Natural killer cell (primary cell): Measurements from ENCODE around the gene RMRP. TPM values are rescaled to one million over a fixed set of nuclear protein-coding genes. Genes with fewer than 3 reads are reported as not detected.
A peak's percentile ranks its signal among the peaks of the same experiment; 100 is the strongest.

ENCODE experiments used
- ATAC-seq, 3 donors: fragments of 150-1000 bp in 2 of 3; fragments of 200-7000 bp in 1 of 3; cut with Tn5 transposase; 1 replicate in 1 of 3; 2 replicates in 2 of 3; pipeline ENCODE4 v1.10.0; 2021; ENCODE audit warnings: mild to moderate bottlenecking in 2 of 3, moderate library complexity in 2 of 3
- DNase-seq, 2 donors: peaks; one replicate each; pipeline versions ENCODE4 v3.0.0 to v3.0.0-alpha.2; 2013 to 2021; ENCODE audit warnings: mixed read lengths in 1 of 2
- H3K27ac ChIP-seq: one replicate; pipeline ENCODE4 v1.5.1; 2013; ENCODE audit warnings: mild to moderate bottlenecking, low read length
- H3K27me3 ChIP-seq: one replicate; pipeline ENCODE4 v1.6.1; 2013; ENCODE audit warnings: low read length; ENCODE audit not compliant: control insufficient read depth, insufficient read depth
- H3K36me3 ChIP-seq: one replicate; pipeline ENCODE4 v1.6.1; 2013; ENCODE audit warnings: low read length; ENCODE audit not compliant: control insufficient read depth, insufficient read depth
- H3K4me1 ChIP-seq: one replicate; pipeline ENCODE4 v1.6.1; 2013; ENCODE audit warnings: low read length; ENCODE audit not compliant: control insufficient read depth, insufficient read depth
- H3K4me3 ChIP-seq: one replicate; pipeline ENCODE4 v1.5.1; 2013; ENCODE audit warnings: low read length
- H3K9me3 ChIP-seq: one replicate; pipeline ENCODE4 v1.6.1; 2013; ENCODE audit warnings: low read length; ENCODE audit not compliant: control insufficient read depth, insufficient read depth
- H3K27ac Mint-ChIP-seq, 2 donors: one replicate each; pipeline ENCODE4 v1.8.0; 2022; ENCODE audit warnings: mild to moderate bottlenecking in 2 of 2, mixed read lengths in 2 of 2, moderate library complexity in 1 of 2
- H3K27me3 Mint-ChIP-seq, 2 donors: one replicate each; pipeline ENCODE4 v1.8.0; 2022; ENCODE audit warnings: low read depth in 2 of 2, mixed read lengths in 2 of 2
- H3K36me3 Mint-ChIP-seq: one replicate; pipeline ENCODE4 v1.8.0; 2022; ENCODE audit warnings: mixed read lengths
- H3K4me1 Mint-ChIP-seq, 2 donors: one replicate each; pipeline ENCODE4 v1.8.0; 2022; ENCODE audit warnings: mixed read lengths in 2 of 2
- H3K4me3 Mint-ChIP-seq: one replicate; pipeline ENCODE4 v1.8.0; 2022; ENCODE audit warnings: mild to moderate bottlenecking, moderate library complexity, mixed read lengths
- H3K9me3 Mint-ChIP-seq, 2 donors: one replicate each; pipeline ENCODE4 v1.8.0; 2022; ENCODE audit warnings: mixed read lengths in 2 of 2
- WGBS: methylation state at CpG from one replicate; pipeline ENCODE4 v1.1.7; 2013; ENCODE audit warnings: missing lambda C conversion rate; ENCODE audit not compliant: insufficient coverage; 5-methylcytosine and 5-hydroxymethylcytosine counted together
- intact Hi-C: fragments of 100-400 bp; cut with micrococcal nuclease; formaldehyde crosslinking; loops from one replicate; pipeline ENCODE4 v1.14.2; 2022
- total RNA-seq, 4 donors: library from RNA; stranded (reverse); fragments of 120-200 nt in 1 of 4; gene quantifications; one replicate each; pipeline versions ENCODE4 v1.2.3 to v1.2.4, GENCODE V29; 2013 to 2022
- TF ChIP-seq, protein P1 (sequence below): fragments of 200-600 bp; IDR thresholded peaks from one replicate; pipeline ENCODE4 v1.8.0; 2022; ENCODE audit warnings: antibody characterized with exemption

Gene RMRP
- total RNA-seq, 3 donors from 2014 or later (not counting 1 experiment from before 2014, with no cell fraction given): 5,042 to 6,602 (median 5,874) TPM

DNA sequence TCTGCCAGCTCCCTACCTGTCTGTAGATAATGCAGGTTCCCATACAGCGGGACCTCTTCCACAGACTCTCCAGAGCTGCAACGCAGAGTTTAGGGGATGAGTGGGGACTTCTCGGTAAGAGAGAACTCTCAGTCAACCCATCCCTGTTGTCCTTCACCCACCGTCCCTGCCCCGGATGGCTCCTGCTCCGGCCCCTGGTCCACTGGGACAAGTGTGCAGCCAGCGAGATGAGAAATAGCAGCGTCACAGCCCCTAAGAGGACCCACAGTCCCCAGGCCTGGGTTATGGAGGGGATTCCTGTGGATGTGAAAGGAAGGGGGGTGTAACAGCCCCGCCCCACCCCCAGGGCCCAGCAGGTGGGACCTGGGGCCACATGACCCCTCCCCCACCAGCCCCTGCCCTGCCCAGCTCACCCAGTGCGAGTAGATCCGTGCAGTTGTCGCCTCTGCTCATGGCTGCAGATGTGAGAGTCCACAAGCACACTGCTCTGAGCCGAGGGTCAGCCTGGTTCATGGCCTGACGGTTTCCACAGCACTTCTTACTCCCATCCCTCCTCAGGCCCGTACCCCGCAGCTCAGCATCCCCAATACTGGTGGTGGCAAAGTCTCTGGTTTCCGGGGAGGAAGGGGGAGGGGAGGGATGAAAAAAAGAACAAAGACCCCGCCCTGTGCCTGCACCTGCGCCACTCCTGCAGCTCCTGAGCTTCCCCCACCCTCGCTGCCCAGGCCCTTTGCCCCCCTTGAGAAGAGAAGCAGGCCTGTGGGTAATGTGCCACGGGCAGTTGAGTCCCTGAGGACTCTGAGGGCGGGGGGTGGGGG lies 7.3 kb downstream of the RMRP start, which contains the start of gene SIT1:
TSS of gene SIT1 (minus strand) at position 591 of the 818 bp plus-strand sequence. CDS start at position 513, 78 bp downstream.
- H3K4me3 Mint-ChIP-seq: peak within 1 kb of the TSS; percentile 25
- H3K27me3 Mint-ChIP-seq: no peaks in the 10 kb centered on the region
- Histone ChIP-seq H3K4me3 (peak within 1 kb of the TSS; percentile 31), H3K27ac (peak within 1 kb of the TSS; percentile 42), H3K9me3 (no peaks in the 10 kb centered on the region), H3K4me1 (peaks cover 58% of the 10 kb centered on the region), H3K36me3 (no peaks in the 10 kb centered on the region), H3K27me3 (no peaks in the 10 kb centered on the region)
- peaks cover 33 to 39% of the 10 kb centered on the region in 2 donors for H3K4me1 Mint-ChIP-seq
- TF ChIP-seq, protein P1, sequence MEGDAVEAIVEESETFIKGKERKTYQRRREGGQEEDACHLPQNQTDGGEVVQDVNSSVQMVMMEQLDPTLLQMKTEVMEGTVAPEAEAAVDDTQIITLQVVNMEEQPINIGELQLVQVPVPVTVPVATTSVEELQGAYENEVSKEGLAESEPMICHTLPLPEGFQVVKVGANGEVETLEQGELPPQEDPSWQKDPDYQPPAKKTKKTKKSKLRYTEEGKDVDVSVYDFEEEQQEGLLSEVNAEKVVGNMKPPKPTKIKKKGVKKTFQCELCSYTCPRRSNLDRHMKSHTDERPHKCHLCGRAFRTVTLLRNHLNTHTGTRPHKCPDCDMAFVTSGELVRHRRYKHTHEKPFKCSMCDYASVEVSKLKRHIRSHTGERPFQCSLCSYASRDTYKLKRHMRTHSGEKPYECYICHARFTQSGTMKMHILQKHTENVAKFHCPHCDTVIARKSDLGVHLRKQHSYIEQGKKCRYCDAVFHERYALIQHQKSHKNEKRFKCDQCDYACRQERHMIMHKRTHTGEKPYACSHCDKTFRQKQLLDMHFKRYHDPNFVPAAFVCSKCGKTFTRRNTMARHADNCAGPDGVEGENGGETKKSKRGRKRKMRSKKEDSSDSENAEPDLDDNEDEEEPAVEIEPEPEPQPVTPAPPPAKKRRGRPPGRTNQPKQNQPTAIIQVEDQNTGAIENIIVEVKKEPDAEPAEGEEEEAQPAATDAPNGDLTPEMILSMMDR: no peak
- no peaks in the 10 kb centered on the region for H3K9me3 Mint-ChIP-seq
- H3K27ac Mint-ChIP-seq: peak within 1 kb of the TSS in 1 of 2 donors; percentile 98
- intact Hi-C loops: no loop called here
- ATAC-seq (no peak), DNase-seq (peak in 1 of 2 donors; percentile 67)
- H3K36me3 Mint-ChIP-seq: no peaks in the 10 kb centered on the region
- WGBS: 54% methylated on average over 18 of the region's 22 CpGs

DNA sequence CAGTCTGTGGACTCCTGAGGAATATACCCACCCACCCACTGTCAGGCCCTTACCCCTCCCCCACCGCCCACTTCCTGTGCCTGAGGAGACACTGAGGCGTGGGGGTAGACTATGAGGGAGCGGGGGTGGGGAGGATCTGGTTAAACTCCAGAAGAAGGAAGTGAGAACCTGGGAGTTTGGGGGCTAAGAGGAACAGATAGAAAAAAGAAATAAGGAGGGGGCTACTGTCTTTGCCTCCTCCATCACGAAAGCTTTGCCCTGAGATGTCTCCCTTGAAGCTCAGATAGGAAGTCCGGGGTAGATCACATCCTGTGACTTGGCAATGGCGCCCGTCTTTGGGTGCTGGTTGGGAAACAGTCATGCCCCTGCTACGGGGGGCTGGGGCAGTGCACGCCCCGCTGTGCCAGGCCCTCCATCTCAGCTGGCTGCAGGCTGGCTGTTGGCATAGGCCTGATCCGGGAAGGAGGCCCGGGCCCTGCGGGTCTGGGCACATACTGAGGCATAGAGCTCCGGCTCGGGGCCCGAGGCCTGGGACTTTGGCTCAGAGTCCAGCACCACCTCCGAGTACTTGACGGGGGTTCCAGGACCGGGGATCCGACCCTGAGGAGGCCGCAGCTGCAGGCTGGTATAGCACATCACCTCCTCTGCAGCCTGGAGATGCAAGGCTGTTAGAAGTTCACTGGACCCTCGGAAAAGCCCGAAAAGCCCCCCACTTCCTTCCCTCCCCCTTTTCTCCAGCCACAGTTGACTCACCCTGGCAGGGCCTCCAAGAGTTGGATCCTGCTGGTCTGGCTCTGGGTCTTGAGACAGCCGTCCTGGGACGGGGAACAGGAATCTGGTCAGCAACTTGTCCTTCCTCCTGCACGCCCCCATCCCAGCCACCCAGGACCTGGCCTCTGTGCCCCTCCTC lies 8.1 kb downstream of the RMRP start:
- peak overlapping the region; percentile 42 for H3K27ac ChIP-seq
- H3K4me3 ChIP-seq: peak overlapping the region; percentile 31
- Mint-ChIP-seq H3K27me3 (no peaks in the 10 kb centered on the region), H3K27ac (peak overlapping the region; percentile 98), H3K4me1 (peaks cover 34 to 40% of the 10 kb centered on the region in 2 donors), H3K36me3 (no peaks in the 10 kb centered on the region), H3K9me3 (no peaks in the 10 kb centered on the region), H3K4me3 (peak overlapping the region; percentile 25)
- no peak for ATAC-seq
- no peaks in the 10 kb centered on the region for H3K9me3 ChIP-seq
- no peaks in the 10 kb centered on the region for H3K36me3 ChIP-seq
- no peaks in the 10 kb centered on the region for H3K27me3 ChIP-seq
- peaks cover 66% of the 10 kb centered on the region for H3K4me1 ChIP-seq
- DNase-seq: peak in 1 of 2 donors; percentile 70
- intact Hi-C loops: no loop called here
- TF ChIP-seq, protein P1: no peak
- 62% methylated on average over 24 of the region's 26 CpGs for WGBS

DNA sequence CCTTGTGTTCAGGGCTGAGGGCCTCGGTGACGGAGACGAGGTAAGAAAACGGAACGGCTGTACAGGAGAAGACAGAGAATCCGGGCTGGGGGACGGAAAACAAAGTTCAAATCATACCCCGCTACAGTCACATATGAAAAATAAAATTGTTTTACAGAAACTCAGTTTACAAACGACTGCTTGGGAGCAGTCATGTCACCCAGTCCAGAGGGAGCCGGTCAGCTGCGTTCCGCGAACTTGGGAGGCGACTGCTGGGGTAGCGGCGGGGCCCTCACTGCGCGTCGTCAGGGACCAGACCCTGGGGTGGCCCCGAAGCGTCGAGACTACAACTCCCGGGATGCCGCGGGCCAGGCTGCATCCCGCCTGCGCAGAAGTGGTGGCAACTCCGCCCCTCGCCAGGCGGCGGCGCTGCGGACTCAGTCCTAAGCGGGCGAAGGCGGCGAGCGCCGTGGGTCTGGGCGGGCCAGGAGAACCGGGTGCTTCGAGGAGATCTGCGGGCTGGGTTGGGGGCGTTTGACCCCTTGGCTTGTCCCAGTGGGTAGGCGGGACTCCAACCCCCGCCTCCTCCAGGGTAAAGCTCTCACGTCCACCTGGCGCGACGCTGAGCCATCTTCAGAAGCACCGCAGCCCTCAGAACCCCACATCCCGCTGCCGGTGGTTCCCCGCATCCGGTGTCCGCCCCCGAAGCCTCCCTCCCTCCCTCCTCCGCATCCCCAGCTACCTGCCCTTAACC lies 11.1 kb downstream of the RMRP start:
- no peaks in the 10 kb centered on the region for H3K9me3 Mint-ChIP-seq
- H3K27ac ChIP-seq: peak overlapping the region; percentile 82
- TF ChIP-seq, protein P1: peak; percentile 94
- H3K27ac Mint-ChIP-seq: peak overlapping the region; percentile 98
- H3K4me3 Mint-ChIP-seq: peak overlapping the region; percentile 99
- intact Hi-C loops: loop anchor here (1.0 to 2.0 kb wide), 4 partner anchors 11 to 169 kb away; partner anchors contain the start of genes CREB3, HINT2 and TLN1
- H3K4me3 ChIP-seq: peak overlapping the region; percentile 55
- ATAC-seq: peak; percentile 97 to 99 (median 97)
- no peaks in the 10 kb centered on the region for H3K27me3 Mint-ChIP-seq
- under 1% methylated on average over 58 of the region's 58 CpGs for WGBS
- DNase-seq: peak; percentile 94 to 95
- peaks cover 42 to 58% of the 10 kb centered on the region in 2 donors for H3K4me1 Mint-ChIP-seq
- H3K36me3 ChIP-seq: no peaks in the 10 kb centered on the region
- no peaks in the 10 kb centered on the region for H3K9me3 ChIP-seq
- no peaks in the 10 kb centered on the region for H3K27me3 ChIP-seq
- peaks cover 79% of the 10 kb centered on the region for H3K4me1 ChIP-seq
- H3K36me3 Mint-ChIP-seq: no peaks in the 10 kb centered on the region
